ENCODE data around the gene PLCB1. TPM values are rescaled to one million over a fixed set of nuclear protein-coding genes. Genes with fewer than 3 reads are reported as not detected.
A peak's percentile ranks its signal among the peaks of the same experiment; 100 is the strongest.

PLCB1 gene
- total RNA-seq, 1 experiment from 2014 or later, result 4.4 TPM

DNA sequence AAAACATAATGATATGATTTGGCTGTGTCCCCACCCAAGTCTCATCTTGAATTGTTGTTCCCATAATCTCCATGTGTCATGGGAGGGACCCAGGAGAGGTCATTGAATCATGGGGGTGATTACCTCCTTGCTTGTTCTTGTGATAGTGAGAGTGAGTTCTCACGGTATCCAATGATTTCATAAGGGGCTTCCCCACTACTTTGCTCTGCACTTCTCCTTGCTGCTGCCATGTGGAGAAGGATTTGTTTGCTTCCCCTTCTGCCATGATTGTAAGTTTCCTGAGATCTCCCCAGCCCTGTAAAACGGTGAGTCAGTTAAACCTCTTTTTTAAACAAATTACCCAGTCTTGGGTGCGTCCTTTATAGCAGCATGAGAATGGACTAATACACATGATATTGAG is 780.0 kb downstream of the PLCB1 start:
- H4K20me1 ChIP-seq (ENCODE audit: low read length), result no peaks in the 10 kb centered on the region
- no peaks in the 10 kb centered on the region for H3K9me2 ChIP-seq (replicated peaks; ENCODE audit: low read length)
- H3K4me1 ChIP-seq (ENCODE audit: insufficient read depth, low read length), result no peaks in the 10 kb centered on the region
- peak; percentile 61 for ATAC-seq
- H3K36me3 ChIP-seq (ENCODE audit: low read depth, low read length), result no peaks in the 10 kb centered on the region
- no TSS peak for BruUV-seq (replicated peaks)
- no peak for DNase-seq
- H2AFZ ChIP-seq (ENCODE audit: low read length), result no peak overlapping the region
- no peak overlapping the region for H3K27ac ChIP-seq (ENCODE audit: low read length)
- H3K9me3 ChIP-seq (ENCODE audit: low read length), result no peaks in the 10 kb centered on the region
- no peak for TF ChIP-seq EZH2 (IDR thresholded peaks at IDR 0.05; ENCODE audit: low read length, unreplicated experiment)
- TF ChIP-seq CTCF (conservative IDR thresholded peaks at IDR 0.05; ENCODE audit: low read depth, low read length), result no peak
- no peak for TF ChIP-seq EZH2phosphoT487 (IDR thresholded peaks at IDR 0.05; ENCODE audit: borderline replicate concordance, low read length)
- H3K27me3 ChIP-seq (ENCODE audit: low read length), result no peaks in the 10 kb centered on the region
- CTCF ChIA-PET, result no interaction called here
- intact Hi-C loops (cut with micrococcal nuclease), result no loop called here
- H3K79me2 ChIP-seq (ENCODE audit: low read length), result no peaks in the 10 kb centered on the region
- POLR2A ChIA-PET (ENCODE audit: unreplicated experiment), result no interaction called here
- no peak overlapping the region for H3K9ac ChIP-seq (ENCODE audit: low read length)
- H3F3A ChIP-seq (ENCODE audit: low read length, unreplicated experiment), result no peaks in the 10 kb centered on the region
- H3K4me2 ChIP-seq (ENCODE audit: low read length), result no peak overlapping the region
- no peak overlapping the region for H3K4me3 ChIP-seq (ENCODE audit: low read length)

DNA sequence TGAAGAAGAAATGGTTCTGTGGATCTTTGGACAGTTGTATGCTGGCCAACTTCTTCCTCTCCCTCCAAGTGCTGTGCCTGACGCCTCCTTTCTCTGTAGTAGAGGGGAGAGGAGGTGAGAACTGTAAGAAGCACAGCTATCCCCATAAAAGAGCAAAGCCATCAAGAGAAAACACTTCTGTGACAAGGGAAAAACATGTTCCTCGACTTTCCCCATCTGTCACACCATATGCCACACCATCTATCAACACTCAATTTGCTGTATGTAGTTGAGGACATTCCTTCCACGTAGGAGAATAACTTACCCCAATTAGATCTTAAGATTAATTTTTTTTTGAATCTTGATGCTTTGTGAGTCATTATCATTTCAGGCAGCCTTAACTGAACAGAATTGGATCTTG is 780.7 kb downstream of the PLCB1 start:
- Histone ChIP-seq H3K27me3 (ENCODE audit: low read length) (no peaks in the 10 kb centered on the region), H3K4me3 (ENCODE audit: low read length) (no peak overlapping the region), H3K4me1 (ENCODE audit: insufficient read depth, low read length) (no peaks in the 10 kb centered on the region), H3K4me2 (ENCODE audit: low read length) (no peak overlapping the region), H3F3A (ENCODE audit: low read length, unreplicated experiment) (no peaks in the 10 kb centered on the region), H3K9me3 (ENCODE audit: low read length) (no peaks in the 10 kb centered on the region), H3K36me3 (ENCODE audit: low read depth, low read length) (no peaks in the 10 kb centered on the region), H3K9me2 (replicated peaks; ENCODE audit: low read length) (no peaks in the 10 kb centered on the region), H3K79me2 (ENCODE audit: low read length) (no peaks in the 10 kb centered on the region), H3K27ac (ENCODE audit: low read length) (no peak overlapping the region), H4K20me1 (ENCODE audit: low read length) (no peaks in the 10 kb centered on the region), H2AFZ (ENCODE audit: low read length) (no peak overlapping the region), H3K9ac (ENCODE audit: low read length) (no peak overlapping the region)
- TF ChIP-seq EZH2phosphoT487 (IDR thresholded peaks at IDR 0.05; ENCODE audit: borderline replicate concordance, low read length) (no peak), CTCF (conservative IDR thresholded peaks at IDR 0.05; ENCODE audit: low read depth, low read length) (no peak), EZH2 (IDR thresholded peaks at IDR 0.05; ENCODE audit: low read length, unreplicated experiment) (no peak)
- ATAC-seq (no peak), DNase-seq (no peak)
- CTCF ChIA-PET, result no interaction called here
- intact Hi-C loops (cut with micrococcal nuclease), result no loop called here
- POLR2A ChIA-PET (ENCODE audit: unreplicated experiment), result no interaction called here
- no TSS peak for BruUV-seq (replicated peaks)

DNA sequence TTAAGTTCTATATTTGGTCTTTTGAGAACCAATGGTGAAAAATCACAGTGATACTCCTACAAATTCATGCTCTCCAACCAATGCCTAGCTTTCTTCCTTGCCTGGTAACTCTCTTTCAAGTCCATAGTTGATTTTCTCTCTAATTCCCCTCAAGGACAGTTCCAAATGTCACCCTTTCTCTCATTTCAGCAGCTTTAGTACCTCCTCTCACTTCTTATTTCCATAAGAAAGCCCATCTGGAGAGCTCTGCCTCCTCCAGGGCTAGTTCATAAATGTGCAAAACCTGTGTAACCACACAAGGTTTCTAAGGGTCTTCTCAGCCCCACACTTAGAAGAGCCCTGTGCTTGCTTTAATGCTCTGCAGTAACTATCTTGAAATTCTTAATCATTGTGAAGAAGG is 781.4 kb downstream of the PLCB1 start:
- Histone ChIP-seq H3F3A (ENCODE audit: low read length, unreplicated experiment) (no peaks in the 10 kb centered on the region), H3K9me2 (replicated peaks; ENCODE audit: low read length) (no peaks in the 10 kb centered on the region), H3K79me2 (ENCODE audit: low read length) (no peaks in the 10 kb centered on the region), H3K27me3 (ENCODE audit: low read length) (no peaks in the 10 kb centered on the region), H2AFZ (ENCODE audit: low read length) (no peak overlapping the region), H3K4me2 (ENCODE audit: low read length) (no peak overlapping the region), H3K27ac (ENCODE audit: low read length) (no peak overlapping the region), H3K4me1 (ENCODE audit: insufficient read depth, low read length) (no peaks in the 10 kb centered on the region), H3K4me3 (ENCODE audit: low read length) (no peak overlapping the region), H3K9ac (ENCODE audit: low read length) (no peak overlapping the region), H3K36me3 (ENCODE audit: low read depth, low read length) (no peaks in the 10 kb centered on the region), H4K20me1 (ENCODE audit: low read length) (no peaks in the 10 kb centered on the region), H3K9me3 (ENCODE audit: low read length) (no peaks in the 10 kb centered on the region)
- no TSS peak for BruUV-seq (replicated peaks)
- ChIA-PET POLR2A (ENCODE audit: unreplicated experiment) (no interaction called here), CTCF (no interaction called here)
- ATAC-seq (no peak), DNase-seq (no peak)
- intact Hi-C loops (cut with micrococcal nuclease), result no loop called here
- TF ChIP-seq EZH2phosphoT487 (IDR thresholded peaks at IDR 0.05; ENCODE audit: borderline replicate concordance, low read length) (no peak), CTCF (conservative IDR thresholded peaks at IDR 0.05; ENCODE audit: low read depth, low read length) (no peak), EZH2 (IDR thresholded peaks at IDR 0.05; ENCODE audit: low read length, unreplicated experiment) (no peak)

Measured in PC-3 (cell line).